GM21786 (cell line): ENCODE results near the gene CNR2.
A peak's percentile ranks its signal among the peaks of the same experiment; 100 is the strongest.
"Not testable (repeated sequence)": the region's sequence is repeated elsewhere in the genome, so short reads cannot be mapped to it uniquely, and the experiment has no call there.

Experiments
- ATAC-seq: cut with Tn5 transposase; IDR thresholded peaks from one replicate; pipeline ENCODE4 v1.9.1; 2021; ENCODE audit not compliant: unreplicated experiment

The CNR2 gene

DNA sequence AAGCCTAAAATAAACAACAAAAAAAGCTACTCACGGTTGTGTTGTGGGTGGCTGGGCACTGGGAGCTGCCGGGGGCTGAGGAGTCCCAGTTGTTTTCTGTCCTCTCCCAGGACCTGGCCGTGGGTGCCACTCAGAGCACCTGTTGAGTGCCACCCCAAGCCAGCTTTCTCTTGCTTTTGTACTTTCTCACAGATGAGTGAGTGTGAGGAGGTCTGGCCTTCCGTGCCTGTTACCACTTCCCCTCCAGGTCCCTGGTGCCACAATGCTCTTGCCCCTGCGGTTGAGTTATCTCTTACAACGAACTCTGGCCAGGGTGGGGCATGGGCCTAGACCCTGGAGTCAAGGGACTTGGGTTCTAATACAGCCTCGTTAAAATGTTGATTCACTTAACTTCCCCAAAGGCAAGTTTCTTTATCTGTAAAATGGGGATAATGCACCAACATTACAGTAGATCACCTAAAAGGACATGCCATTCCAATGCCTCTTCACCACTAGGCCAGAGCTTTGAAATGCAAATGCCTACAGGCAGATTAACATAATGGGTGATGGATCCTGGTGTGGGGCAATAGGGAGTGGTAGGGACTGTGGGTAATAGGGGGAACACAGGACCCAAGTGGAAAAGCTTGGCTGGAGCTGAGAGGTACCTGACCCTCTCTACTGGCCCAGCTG, at the start of gene CNR2:
CNR2 (minus strand) TSS at position 151 of the 669 bp plus-strand sequence. CDS start 37,745 bp downstream, outside the sequence.
- no peak for ATAC-seq

DNA sequence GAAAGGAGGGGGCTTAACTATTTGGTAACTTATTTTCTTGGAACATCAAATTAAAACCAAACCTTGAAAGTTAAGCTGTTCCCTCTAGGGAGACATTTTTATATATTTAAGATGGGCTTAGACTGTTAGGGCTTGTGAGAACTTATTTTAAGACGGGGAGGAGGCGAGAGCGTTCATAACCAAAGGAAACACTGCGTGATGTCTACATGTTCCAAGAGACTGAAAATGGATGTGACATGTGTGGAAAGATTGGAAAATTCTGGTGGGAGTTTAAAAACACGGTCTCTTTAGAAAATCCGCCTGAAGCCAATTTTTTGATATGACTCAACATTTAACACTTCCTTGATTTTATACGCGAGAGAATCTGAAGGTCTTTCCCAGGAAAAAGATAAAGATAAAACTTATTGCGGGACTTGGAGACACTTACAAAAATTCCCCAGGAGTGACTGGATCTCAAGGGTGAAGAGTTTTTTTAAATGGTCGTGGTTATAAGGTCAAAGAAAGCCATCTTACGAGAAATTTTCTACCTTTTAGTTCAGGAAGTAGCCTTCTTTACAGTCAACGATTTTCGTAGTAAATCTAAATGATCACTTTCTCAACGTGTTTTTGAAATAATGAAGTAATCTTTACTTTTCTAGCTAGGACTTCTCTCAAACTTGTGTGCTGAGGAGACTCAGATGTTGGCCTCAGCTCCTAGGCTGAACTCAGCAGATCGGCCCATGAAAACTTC, 47.3 kb upstream of the CNR2 start:
- ATAC-seq = no peak

DNA sequence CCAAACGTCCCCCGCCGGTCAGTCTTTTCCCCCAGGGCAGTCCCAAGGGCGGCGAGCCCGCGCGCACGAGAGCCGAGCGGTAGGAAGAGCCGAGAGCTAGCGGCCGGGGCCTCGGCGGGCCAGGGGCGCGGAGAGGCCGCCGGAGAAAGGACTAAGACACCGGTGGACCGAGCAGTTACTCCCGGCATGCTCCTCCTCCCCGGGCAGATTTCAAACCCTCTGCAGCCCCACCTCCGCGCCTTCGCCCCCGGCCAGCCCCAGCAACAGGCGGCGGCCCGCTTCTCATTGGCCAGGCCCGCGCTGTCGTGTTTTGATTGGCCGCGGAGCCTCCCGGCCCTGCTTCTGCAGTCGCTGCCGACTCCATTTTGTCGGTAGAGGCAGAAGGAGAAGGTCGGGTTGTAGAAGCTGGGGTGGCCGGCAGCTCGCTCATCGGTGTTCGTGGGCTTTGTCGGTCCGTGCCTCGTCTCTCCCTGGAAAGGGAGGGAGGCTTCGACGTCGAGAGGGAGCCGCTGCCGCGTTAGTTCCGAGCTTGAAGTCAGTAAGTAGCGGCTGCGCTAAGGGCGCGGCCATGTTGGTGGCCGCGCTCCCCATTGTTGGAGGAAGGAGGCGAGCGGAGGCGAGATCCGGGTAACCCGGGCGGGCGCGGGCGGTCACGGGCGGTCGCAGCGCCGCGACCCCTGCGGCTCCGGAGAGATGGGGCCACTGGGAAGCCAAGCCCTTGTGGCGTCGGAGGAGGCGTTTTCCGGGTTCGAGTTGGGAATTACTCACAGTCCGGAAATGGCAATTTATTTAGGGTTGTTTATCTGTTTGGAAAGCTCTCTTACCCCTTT, 46.5 kb upstream of the CNR2 start, which contains the start of gene PNRC2:
PNRC2 (plus strand) TSS at position 368 of the 830 bp plus-strand sequence. CDS start 1,630 bp downstream, outside the sequence.
- peak; percentile 78 for ATAC-seq

DNA sequence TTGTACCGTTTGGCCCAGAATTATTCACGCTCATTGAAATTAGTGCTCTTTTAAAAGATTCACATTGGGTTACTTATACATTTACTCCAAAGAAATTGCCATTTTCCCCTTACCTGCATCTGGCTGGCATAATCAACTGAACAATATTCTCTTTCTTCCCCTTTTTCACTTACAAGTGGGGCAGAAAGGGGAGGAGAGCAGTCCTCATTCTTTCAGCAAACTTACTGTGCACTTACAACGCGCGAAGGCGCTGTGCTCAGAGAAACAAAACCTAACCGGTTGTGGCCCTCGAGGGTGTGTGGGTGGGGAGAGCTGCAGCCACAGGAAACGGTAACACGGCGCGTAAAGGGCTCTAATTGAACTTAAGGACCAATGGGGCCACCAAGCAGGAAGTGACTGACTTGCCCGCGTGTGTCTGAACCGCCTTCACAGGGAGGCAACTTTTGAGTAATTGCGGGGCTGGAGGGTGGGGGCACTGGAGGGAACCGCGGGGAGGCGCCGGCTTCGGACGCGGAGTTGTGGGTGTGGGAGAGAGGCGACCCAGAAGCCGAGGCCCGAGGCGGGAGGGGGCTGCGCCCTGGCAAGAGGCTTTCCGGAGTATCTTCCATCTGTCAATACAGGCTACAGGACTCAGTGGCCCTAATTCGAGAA, 45.8 kb upstream of the CNR2 start:
- peak; percentile 68 for ATAC-seq

DNA sequence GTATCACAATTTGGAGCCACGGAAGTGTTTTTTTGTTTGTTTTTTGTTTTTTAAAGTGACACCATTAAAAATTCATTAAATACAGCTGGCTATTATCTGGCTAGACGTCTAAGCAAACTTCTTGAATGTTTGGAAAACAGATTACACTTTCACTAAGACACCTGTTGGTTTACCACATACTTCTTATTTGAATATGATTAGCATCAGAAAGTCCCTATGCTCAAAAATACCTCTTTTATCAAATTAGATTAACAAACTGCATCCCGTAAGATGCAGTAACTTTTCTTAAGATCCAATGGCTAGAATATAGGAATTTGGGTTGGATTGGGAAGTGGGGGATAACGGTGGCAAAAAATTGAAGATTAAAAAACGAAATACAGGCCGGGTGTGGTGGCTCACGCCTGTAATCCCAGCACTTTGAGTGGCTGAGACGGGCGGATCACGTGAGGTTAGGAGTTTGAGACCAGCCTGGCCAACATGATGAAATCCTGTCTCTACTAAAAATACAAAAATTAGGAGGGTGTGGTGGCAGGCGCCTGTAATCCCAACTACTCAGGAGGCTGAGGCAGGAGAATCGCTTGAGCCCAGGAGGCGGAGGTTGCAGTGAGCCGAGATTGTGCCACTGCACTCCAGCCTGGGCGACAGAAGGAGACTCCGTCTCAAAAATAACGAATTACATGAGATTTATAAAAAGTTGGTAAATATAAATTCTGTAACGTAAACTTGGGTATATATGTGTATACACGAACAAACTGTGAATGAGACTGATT, 45.1 kb upstream of the CNR2 start:
- not testable (repeated sequence) for ATAC-seq

DNA sequence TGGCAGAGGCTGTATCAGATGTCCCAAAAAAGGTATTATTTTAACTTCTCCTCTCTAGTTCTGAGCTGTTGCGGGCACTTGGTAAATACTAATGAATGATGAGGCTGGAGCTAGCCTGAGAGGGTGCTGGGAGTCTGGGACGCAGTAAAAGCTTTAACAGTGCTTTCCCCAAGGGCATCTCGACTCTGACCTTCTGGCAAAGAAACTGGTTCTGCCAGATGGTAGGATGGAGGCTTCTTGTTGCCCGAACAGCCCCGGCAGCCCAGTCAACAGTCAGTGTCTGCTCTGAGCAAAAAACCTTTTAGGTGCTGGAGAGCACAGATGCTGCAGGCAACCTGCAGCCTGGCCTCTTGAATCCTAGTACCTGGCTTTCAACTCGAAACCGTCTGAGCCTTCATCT, 43.9 kb upstream of the CNR2 start:
- ATAC-seq = no peak

DNA sequence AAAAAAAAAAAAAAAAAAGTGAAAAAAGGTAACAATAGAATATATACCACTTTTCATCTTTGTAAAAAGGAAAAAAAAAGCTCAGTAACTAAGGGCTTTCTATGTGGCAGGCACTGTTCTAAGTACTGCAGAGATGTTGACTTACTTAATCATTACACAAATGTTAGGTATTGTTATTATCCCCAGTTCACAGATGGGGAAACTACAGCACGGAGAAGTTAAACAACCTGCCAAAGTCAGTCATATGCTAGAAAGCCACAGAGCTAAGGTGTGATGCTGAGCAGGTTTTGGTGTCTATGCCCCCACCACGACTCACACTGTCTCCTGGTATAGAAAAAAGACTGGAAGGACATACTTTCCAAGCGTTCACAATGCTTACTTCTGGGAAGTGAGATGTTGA, 39.9 kb upstream of the CNR2 start:
- ATAC-seq = no peak

DNA sequence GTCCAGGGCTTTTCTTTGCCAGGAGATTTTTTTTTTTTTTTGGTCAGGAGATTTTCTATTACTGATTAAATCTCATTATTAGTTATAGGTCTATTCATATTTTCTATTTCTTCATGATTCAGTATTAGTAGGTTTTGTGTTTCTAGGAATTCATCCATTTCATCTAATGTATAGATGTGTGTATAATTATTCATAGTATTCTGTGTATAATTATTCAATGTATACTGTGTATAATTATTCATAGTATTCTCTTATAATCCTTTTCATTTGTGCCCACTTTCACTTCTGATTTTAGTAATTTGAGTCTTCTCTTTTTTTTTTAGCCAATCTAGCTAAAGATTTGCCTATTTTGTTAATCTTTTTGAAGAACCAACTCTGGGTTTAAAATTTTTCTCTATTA, 34.2 kb upstream of the CNR2 start:
- ATAC-seq = no peak

DNA sequence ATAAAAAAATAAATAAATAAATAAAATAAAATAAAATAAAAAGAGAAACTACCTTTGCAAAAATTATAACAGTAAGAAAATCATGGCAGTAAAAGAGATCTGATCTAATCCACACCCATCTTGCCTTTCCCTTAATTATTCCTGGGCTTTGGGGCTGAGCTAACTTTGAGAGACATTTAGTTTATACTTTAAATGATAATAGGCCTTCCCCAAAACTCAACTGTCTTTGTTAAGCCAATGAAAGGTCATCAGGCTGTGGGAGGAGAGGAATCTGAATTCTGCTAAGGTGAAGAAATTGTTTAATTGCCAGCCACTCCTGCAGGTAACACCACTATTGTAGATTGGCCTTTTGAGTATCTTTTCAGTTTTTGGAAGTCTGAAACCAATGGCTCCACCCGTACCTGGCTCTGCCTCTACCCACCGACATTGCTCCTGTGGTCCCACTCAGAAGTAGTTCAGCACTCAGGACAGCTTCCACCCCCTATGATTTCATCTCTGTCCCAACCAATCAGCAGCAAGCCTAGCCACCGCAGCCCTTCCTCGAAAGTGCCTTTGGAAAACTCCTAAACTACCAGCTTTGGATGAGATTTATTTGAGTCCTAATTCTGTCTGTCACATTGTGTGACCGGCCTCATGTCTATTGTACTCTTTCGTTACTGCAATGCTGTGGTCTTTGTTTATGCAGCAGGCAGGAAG, 23.5 kb upstream of the CNR2 start:
- ATAC-seq = no peak

DNA sequence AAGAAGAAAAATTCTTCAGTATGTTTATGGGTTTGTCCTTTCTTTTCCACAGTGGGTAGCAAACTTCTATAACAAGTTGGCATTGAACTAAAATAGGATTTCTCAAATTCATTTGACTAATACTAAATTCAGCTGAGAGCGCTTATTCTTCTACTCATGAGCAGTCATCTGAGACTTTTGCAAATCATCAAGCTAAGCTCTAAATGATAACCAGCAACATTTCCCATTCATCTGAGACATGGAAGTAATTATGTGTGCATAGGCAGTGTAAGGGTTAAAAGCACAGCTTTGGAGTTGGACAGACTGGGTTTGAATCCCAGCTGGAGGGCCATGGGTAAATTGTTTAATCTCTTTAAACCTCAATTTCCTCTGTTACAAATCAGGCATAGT, 18.3 kb upstream of the CNR2 start:
- ATAC-seq = no peak

DNA sequence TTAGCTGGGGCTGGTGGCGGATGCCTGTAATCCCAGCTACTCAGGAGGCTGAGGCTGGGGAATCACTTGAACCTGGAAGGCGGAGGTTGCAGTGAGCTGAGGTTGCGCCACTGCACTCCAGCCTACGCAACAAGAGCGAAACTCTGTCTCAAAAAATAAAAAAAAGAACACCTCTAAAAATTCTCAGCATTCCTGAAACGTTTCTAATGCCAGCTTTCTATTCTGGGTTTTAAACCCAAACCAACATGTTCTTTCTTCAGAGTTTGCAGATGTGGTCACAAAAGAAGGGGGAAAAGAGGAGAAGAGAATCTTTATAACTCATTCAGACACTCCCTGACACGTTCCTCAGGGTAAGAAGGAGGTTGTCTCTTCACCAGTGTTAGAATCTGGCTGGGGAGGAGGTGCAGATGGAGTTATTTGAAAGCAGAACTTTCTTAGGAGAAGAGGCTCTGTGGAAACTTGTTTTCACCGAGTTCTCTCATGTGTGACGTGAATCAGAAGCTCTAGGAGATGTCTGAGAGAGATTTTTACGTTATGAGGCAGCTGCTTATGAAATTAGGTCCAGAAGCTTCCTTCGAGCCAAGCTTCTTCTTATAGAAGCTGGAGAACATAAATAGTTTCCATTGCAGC, 17.8 kb upstream of the CNR2 start:
- ATAC-seq = no peak

DNA sequence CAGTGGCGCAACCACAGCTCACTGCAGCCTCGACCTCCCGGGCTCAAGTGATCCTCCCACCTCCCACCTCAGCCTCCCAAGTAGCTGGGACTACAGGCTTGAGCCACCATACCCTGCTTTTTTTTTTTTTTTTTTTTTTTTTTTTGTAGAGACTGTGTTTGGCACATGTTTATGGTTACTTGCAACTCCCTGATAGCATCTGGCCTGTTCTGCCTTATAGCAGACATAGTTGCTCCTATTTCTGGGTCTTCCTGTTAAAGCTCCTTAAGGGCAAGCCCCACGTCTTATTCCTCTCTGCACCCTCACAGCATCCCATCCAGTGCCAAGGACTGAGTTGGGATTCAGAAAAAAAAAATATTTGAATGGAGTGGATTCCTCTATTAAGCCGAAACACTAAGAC, 17.1 kb upstream of the CNR2 start:
- no peak for ATAC-seq

DNA sequence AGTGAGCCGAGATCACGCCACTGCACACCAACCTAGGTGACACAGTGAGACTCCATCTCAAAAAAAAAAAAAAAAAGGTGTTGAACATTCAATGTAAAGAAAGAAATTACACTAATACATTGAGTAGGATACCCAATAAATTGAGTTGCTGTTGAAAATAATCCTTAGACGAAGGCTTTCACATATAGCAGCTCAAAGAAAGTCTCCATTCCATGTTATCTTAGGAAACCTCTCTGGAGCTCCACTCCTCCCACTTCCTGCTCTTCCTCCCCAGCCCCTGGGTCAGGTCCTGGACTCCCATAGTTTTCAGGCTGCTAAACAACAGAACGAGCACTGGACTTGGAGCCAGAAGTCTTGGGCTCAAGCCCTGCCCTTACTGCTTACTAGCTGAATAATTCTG, 15.6 kb upstream of the CNR2 start:
- ATAC-seq = no peak

DNA sequence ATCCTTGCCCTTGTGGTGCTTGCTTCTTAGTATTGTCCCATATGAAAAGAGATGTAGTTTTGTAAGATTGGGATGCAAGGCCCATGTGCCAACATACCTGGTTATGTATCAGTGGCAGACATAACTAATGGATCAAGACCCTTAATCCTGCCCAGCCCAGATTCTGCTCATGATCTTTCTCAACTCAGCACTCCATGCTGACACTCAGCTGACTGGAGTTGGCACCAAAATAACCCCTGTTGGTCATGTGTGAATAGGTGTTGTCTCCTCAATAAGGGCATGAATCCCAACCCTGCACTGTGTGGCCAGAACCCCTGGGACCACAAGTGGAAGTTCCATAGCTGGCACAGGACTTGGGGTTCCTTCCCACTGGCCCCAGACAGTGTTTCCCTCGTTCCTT, 13.9 kb upstream of the CNR2 start:
- no peak for ATAC-seq

DNA sequence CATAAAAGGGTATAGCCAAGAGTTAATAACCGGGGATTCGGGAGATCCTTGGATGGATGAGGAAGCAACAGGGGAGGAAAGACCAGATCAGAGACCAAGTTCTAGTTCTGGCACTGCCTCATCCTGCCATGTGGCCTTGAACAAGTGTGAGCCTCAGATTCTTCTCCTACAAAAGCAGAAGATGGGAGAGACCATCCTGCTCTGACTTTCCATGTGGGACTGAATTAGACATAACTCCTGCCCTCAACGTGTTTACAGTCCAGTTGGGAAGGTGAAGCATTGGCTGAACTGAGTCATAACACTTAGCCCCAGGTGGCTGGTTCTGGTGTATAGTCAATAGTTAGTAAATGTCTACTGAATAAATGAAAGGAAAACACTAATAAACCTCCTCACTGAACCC, 12.1 kb upstream of the CNR2 start:
- ATAC-seq = no peak

DNA sequence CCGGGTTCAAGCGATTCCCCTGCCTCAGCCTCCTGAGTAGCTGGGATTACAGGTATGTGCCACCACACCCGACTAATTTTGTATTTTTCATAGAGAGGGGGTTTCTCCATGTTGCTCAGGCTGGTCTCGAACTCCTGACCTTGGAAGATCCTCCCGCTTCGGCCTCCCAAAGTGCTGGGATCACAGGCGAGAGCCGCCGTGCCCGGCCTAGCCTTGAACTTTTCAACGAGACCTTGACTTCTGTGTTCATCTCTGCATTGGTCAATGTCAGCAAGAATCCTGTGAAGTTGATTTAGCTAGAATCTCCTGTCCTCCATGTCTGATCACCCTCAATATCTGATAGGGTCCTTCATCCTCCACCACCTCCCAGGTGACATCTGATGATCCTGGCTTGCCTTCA, 11.4 kb upstream of the CNR2 start:
- no peak for ATAC-seq

DNA sequence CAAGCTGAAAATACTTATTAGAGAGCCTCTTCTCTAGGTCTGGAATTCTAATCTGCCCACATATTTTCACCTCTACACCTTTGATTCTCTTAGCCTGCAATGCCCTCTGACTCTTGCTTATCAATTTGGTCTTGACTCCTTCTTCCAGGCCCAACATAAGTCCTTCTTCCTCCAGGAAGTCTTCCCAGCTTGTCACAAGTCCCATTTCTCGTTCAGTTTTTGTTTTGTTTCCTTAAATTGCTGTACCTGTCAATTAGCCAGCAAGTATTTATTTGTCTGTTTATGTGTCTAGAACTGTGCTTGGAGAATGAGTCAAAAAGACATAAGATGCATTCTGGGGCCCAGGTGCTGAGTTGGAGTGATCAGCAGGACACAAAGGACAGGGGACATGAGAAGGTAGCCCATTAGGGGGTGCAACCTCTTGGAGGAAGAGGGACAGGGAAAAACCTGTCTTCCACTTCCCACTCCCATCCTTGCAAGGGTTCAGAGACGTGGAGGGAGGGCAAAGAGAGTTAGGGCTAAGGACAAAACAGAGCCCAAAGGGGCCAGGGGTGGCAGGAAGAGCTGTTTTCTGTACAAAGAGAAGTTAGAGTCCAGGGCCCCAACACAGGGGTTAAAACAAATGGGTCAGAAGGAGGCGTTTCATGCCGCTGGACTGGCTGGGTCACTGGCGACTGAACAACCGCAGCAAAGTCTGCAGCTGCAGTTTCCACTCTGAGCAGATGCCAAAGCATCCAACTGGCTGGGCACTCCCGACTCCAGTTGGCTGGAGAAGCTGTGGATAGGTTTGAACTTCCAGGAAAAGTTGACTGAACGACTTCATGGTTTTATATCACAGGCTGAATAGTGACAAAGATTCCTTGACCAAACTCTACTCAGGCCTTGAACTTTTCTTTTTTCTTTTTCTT, 10.7 kb upstream of the CNR2 start:
- no peak for ATAC-seq

DNA sequence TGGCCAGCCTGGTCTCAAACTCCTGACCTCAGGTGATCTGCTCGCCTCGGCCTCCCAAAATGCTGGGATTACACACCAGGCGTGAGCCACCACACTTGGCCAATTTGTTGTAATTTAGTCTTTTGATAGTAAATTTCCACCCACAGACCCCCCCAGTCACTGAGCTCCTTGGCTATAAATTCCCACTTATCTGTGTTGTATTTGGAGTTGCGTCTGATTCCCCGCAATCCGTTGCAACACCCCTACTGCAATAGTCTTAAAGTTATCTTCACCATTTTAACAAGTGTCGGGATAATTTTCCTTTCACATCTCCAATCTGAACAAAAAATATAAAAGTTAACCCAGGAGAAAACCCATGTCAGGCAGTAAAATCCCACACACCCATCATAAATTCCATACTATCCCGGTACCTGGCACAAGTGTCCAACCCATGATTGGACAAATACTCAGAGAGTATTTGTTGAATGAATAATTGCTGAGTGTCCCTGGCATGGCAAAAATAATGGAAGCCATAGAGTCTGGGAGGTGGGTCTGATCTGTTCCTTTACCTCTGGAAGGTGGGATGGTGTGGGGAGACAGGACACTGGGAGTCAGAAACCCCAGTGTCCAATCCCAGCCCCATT, 9.3 kb upstream of the CNR2 start:
- ATAC-seq = no peak
